Astrocyte of the spinal cord (primary cell): Measurements from ENCODE around the gene KIF13A.

Experiments used
- DNase-seq: peaks from one replicate; pipeline ENCODE4 v3.0.0; 2011; ENCODE audit warnings: low read depth, low spot score
- H3K4me3 ChIP-seq: 2 replicates; pipeline ENCODE4 v1.5.1; 2011; ENCODE audit warnings: low read depth, mild to moderate bottlenecking, low read length, moderate library complexity
- CTCF ChIP-seq: IDR thresholded peaks from 2 replicates; pipeline ENCODE4 v1.5.1; 2012; ENCODE audit warnings: low read depth, mild to moderate bottlenecking, low read length, inconsistent platforms
- in situ Hi-C: cut with HindIII; loops from 2 replicates; pipeline ENCODE4 v1.10.0; 2017; ENCODE audit warnings: low sequenced_read_pairs

The KIF13A gene

GRCh38 chr6:17884498-17885478 lies 102.6 kb downstream of the KIF13A start:
- in situ Hi-C loops: no loop called here
- no peak overlapping the region for H3K4me3 ChIP-seq
- DNase-seq: no peak
- no peak for TF ChIP-seq CTCF

- in situ Hi-C loops: no loop called here
- H3K4me3 ChIP-seq: no peak overlapping the region
- TF ChIP-seq CTCF: no peak
- no peak for DNase-seq
Measured at GRCh38 chr6:17883665-17884497, 103.6 kb downstream of the KIF13A start.

GRCh38 chr6:17881085-17881858 lies 106.2 kb downstream of the KIF13A start:
- no peak overlapping the region for H3K4me3 ChIP-seq
- no peak for DNase-seq
- TF ChIP-seq CTCF: no peak
- in situ Hi-C loops: no loop called here

- in situ Hi-C loops: no loop called here
- peak; percentile 39 for DNase-seq
- H3K4me3 ChIP-seq: no peak overlapping the region
- TF ChIP-seq CTCF: no peak
Measured at GRCh38 chr6:17879184-17879583, 108.3 kb downstream of the KIF13A start.

GRCh38 chr6:17878734-17879133 lies 108.7 kb downstream of the KIF13A start:
- H3K4me3 ChIP-seq: no peak overlapping the region
- TF ChIP-seq CTCF: no peak
- DNase-seq: no peak
- in situ Hi-C loops: no loop called here

- H3K4me3 ChIP-seq: no peak overlapping the region
- DNase-seq: no peak
- in situ Hi-C loops: no loop called here
- TF ChIP-seq CTCF: no peak
Measured at GRCh38 chr6:17877895-17878440, 109.5 kb downstream of the KIF13A start.
